Natural killer cell treated with Interleukin-12 subunit alpha and Interleukin-12 subunit beta and Interleukin-15 and Interleukin-18, amount 100 ng/mL, for 72 hours (primary cell): ENCODE results near the gene ATG7. TPM values are rescaled to one million over a fixed set of nuclear protein-coding genes. Genes with fewer than 3 reads are reported as not detected.

Experiments used
- ATAC-seq, 2 donors: fragments of 150-1000 bp; cut with Tn5 transposase in 1 of 2; sonication (Bioruptor Pico), chemical (Tn5 transposase) in 1 of 2; 2 replicates each; pipeline ENCODE4 v1.10.0; 2021
- DNase-seq: peaks from one replicate; pipeline ENCODE4 v3.0.0; 2022; ENCODE audit warnings: low spot score
- H3K27ac Mint-ChIP-seq, 2 donors: 1 replicate in 1 of 2; 2 replicates in 1 of 2; pipeline ENCODE4 v1.8.0; 2022; ENCODE audit warnings: mixed read lengths in 2 of 2, mild to moderate bottlenecking in 1 of 2, moderate library complexity in 1 of 2
- H3K27me3 Mint-ChIP-seq, 2 donors: 1 replicate in 1 of 2; 2 replicates in 1 of 2; pipeline ENCODE4 v1.8.0; 2022; ENCODE audit warnings: mixed read lengths in 2 of 2
- H3K36me3 Mint-ChIP-seq: one replicate; pipeline ENCODE4 v1.8.0; 2022; ENCODE audit warnings: mixed read lengths
- H3K4me1 Mint-ChIP-seq, 2 donors: 1 replicate in 1 of 2; 2 replicates in 1 of 2; pipeline ENCODE4 v1.8.0; 2022; ENCODE audit warnings: low read depth in 2 of 2, mixed read lengths in 2 of 2, mild to moderate bottlenecking in 1 of 2
- H3K4me3 Mint-ChIP-seq: one replicate; pipeline ENCODE4 v1.8.0; 2022; ENCODE audit warnings: mixed read lengths
- H3K9me3 Mint-ChIP-seq: 2 replicates; pipeline ENCODE4 v1.8.0; 2022; ENCODE audit warnings: mixed read lengths
- total RNA-seq, 2 donors: library from RNA; stranded (reverse); gene quantifications; one replicate each; pipeline ENCODE4 v1.2.3, GENCODE V29; 2022

ATG7 gene
- total RNA-seq, 2 donors from 2014 or later: 45.0 to 79.9 TPM

GRCh38 chr3:11576453-11576852 lies 304.3 kb downstream of the ATG7 start:
- DNase-seq: no peak
- Mint-ChIP-seq H3K9me3 (no peaks in the 10 kb centered on the region), H3K4me1 (peaks cover 14 to 25% of the 10 kb centered on the region in 2 donors), H3K27me3 (no peaks in the 10 kb centered on the region), H3K4me3 (no peak overlapping the region), H3K27ac (no peak overlapping the region), H3K36me3 (no peaks in the 10 kb centered on the region)
- no peak for ATAC-seq

GRCh38 chr3:11578169-11578568 lies 306.0 kb downstream of the ATG7 start:
- H3K9me3 Mint-ChIP-seq: no peaks in the 10 kb centered on the region
- H3K36me3 Mint-ChIP-seq: no peaks in the 10 kb centered on the region
- ATAC-seq (no peak), DNase-seq (no peak)
- H3K27me3 Mint-ChIP-seq: no peaks in the 10 kb centered on the region
- H3K4me1 Mint-ChIP-seq: peaks cover 25 to 34% of the 10 kb centered on the region in 2 donors
- H3K4me3 Mint-ChIP-seq: no peak overlapping the region
- no peak overlapping the region for H3K27ac Mint-ChIP-seq

DNA sequence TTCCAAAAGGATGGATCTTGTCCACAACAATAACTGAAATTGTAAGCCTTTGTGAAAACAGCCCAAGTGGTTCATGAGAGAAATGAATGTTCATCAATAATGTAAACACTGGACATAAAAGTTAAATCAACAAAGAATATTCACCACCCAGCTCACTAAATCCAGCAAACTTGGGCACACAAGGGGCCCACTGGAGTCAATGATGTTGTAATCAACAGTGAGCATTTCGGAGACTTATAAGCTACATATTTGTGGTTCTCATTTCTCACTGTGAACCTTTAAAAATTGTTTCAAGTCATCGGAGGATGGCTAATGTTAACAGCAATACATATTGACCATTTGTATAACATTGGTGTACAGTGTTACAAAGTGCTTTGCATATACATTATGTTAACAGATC lies 308.4 kb downstream of the ATG7 start:
- no peaks in the 10 kb centered on the region for H3K36me3 Mint-ChIP-seq
- H3K9me3 Mint-ChIP-seq: no peaks in the 10 kb centered on the region
- H3K27ac Mint-ChIP-seq: no peak overlapping the region
- H3K4me3 Mint-ChIP-seq: no peak overlapping the region
- H3K4me1 Mint-ChIP-seq: peaks cover 44% of the 10 kb centered on the region in 2 donors
- ATAC-seq: no peak
- H3K27me3 Mint-ChIP-seq: no peaks in the 10 kb centered on the region
- no peak for DNase-seq

DNA sequence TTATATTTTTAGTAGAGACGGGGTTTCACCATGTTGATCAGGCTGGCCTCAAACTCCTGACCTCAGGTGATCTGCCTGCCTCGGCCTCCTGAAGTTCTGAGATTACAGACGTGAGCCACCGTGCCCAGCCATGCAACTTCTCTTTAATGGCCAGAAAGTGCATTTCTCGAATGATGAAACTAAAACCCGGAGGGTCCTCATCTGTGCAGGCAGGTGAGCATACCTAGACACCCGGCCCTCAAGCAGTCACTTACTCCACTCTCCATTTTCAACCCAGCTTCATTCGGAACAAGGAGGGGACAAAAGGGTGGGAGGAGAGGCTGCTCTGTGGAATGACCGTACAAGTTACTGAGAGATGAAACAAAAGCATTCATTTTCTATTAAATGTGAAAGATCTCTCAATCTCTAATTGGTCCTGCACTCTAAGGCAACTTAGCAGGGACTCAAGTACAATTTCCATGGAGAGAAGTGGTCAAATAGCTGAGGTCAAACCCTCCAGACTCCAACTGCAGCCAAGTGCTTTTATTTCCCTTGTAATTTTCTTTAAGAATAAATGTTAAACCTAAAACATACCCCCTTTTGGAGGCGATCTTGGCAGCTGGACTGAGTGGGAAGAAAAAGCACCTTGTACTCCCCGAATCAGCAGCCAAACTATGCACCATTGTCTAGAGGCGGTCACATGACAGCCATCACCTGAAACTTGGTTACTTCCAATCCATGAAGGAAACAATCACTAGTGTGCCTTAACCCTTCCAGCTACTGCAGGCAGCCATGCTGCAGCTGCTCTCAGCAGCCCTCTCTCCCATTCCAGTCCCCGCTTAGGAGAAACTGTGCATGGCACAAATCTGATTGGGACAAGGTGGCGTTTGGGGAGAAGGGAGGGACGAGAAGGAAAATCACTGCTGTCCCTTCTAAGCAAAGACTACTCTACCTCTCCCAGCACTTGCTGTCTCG lies 309.3 kb downstream of the ATG7 start:
- ATAC-seq (no peak), DNase-seq (no peak)
- no peak overlapping the region for H3K27ac Mint-ChIP-seq
- H3K36me3 Mint-ChIP-seq: no peaks in the 10 kb centered on the region
- H3K27me3 Mint-ChIP-seq: no peaks in the 10 kb centered on the region
- H3K9me3 Mint-ChIP-seq: no peaks in the 10 kb centered on the region
- H3K4me3 Mint-ChIP-seq: no peak overlapping the region
- H3K4me1 Mint-ChIP-seq: peaks cover 49 to 53% of the 10 kb centered on the region in 2 donors

DNA sequence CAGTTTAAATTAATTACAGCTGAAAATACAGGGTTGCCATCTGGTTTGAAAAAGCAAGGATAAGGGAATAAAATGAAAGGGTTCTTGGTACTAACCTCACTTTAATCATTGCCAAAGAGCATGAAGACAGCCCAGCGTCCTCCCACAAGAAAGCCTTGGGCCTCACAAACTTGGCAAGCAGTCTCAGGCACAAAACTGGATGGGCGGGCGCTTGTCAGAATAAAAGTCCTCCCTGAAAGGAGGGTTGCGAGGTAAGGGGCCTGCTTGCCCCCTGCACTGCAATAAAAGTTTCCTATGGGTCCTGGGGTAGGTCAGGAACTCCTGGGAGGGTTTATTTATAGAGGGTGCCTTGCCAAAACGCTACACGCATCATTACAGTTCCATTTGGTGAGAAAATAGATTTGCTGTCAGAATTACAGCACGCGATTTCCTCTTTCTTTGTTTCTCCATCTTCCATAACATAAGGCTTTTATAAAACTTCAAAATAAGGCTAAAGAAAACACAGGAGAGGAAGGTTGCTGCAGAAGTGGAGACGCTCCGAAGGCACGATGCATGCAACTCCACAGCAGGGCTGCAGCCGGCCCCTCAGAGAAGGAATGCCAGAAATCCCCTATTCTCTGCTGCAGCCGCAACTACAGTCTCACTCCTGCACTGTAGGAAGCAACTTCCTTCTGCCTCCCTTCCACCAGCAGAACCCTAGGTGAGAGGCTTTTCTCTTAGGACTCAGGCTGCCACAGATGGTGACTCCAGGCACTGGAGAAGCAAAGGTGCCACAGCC lies 310.2 kb downstream of the ATG7 start:
- H3K27me3 Mint-ChIP-seq: no peaks in the 10 kb centered on the region
- H3K4me3 Mint-ChIP-seq: no peak overlapping the region
- H3K4me1 Mint-ChIP-seq: peaks cover 54 to 55% of the 10 kb centered on the region in 2 donors
- H3K27ac Mint-ChIP-seq: peak overlapping the region in 1 of 2 donors; percentile 22
- no peaks in the 10 kb centered on the region for H3K36me3 Mint-ChIP-seq
- H3K9me3 Mint-ChIP-seq: no peaks in the 10 kb centered on the region
- DNase-seq (no peak), ATAC-seq (no peak)

DNA sequence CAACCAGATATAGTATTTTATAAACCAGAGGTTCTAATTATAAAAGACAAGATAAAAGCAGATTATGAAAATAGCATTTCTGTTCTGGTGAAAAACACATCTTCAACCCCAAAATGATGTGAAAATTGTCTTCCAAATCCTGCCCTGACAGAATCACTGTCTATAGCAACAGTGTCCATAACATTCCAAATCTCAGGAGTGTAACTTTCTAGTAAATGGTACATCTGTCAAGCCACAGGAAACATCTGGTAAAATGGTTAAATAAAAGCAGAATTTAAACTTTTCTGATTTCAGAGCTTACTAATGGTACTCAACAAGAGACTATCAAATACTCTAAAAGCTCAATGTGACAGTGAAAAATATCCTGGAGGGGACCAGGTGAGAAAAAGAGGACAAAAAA lies 311.0 kb downstream of the ATG7 start:
- ATAC-seq: no peak
- H3K4me3 Mint-ChIP-seq: no peak overlapping the region
- H3K9me3 Mint-ChIP-seq: no peaks in the 10 kb centered on the region
- DNase-seq: no peak
- H3K4me1 Mint-ChIP-seq: peaks cover 56 to 64% of the 10 kb centered on the region in 2 donors
- no peaks in the 10 kb centered on the region for H3K36me3 Mint-ChIP-seq
- no peak overlapping the region for H3K27ac Mint-ChIP-seq
- H3K27me3 Mint-ChIP-seq: no peaks in the 10 kb centered on the region

DNA sequence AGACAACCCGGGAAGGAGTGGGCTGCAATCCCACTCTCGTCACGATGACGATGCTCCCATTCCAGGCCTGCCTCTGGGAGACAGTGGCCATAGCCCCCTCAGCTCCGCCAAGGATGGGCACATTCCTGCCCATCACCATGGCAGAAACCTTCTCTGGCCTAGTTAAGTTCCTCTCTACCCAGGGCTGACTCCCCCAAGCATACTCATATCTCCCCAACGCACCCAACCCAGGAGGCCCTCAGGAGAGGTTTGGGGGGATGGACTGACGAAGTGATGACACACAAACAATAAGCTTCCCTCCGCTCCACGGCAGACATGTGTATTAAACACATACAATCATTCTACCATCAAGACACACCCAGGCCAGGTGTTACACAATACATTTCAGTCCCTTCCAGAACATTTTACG lies 311.4 kb downstream of the ATG7 start:
- Mint-ChIP-seq H3K4me1 (peaks cover 60 to 68% of the 10 kb centered on the region in 2 donors), H3K9me3 (no peaks in the 10 kb centered on the region), H3K4me3 (no peak overlapping the region), H3K36me3 (no peaks in the 10 kb centered on the region), H3K27ac (no peak overlapping the region), H3K27me3 (no peaks in the 10 kb centered on the region)
- no peak for DNase-seq
- no peak for ATAC-seq

DNA sequence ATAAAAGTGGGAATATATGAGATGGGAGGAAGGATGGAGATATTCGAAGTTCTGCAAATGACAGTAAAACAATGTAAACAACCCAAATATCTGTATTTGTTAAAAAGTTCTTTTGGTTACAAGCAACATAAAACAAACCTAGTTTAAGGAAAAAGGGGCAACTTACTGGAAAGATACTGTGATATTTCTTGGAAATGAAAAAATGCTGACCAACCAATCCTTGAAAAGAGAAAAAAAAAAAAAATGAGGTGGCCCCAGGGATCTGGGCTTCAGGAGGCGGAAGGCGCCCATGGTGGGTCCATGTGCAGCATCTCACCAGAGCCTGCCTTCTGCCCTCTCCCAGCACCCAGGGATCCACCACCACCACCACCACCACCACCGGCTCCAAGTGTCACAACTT lies 312.4 kb downstream of the ATG7 start:
- Mint-ChIP-seq H3K27ac (no peak overlapping the region), H3K27me3 (no peaks in the 10 kb centered on the region)

GRCh38 chr3:11587766-11588165 lies 315.6 kb downstream of the ATG7 start:
- H3K4me1 Mint-ChIP-seq: peaks cover 58 to 64% of the 10 kb centered on the region in 2 donors
- DNase-seq: no peak

More for the DNA sequence above, 312.4 kb downstream of the ATG7 start:
- Mint-ChIP-seq H3K9me3 (no peaks in the 10 kb centered on the region), H3K4me3 (no peak overlapping the region), H3K36me3 (no peaks in the 10 kb centered on the region), H3K4me1 (peaks cover 65 to 73% of the 10 kb centered on the region in 2 donors)
- ATAC-seq: no peak
- no peak for DNase-seq

GRCh38 chr3:11588338-11588737 lies 316.1 kb downstream of the ATG7 start:
- Mint-ChIP-seq H3K4me3 (no peak overlapping the region), H3K36me3 (no peaks in the 10 kb centered on the region), H3K9me3 (no peaks in the 10 kb centered on the region), H3K27me3 (no peaks in the 10 kb centered on the region), H3K4me1 (peaks cover 57 to 62% of the 10 kb centered on the region in 2 donors), H3K27ac (peak overlapping the region; percentile 21 to 69)
- peak in 1 of 2 donors; percentile 17 for ATAC-seq
- DNase-seq: no peak

More at GRCh38 chr3:11587766-11588165, 315.6 kb downstream of the ATG7 start:
- peak overlapping the region in 1 of 2 donors; percentile 69 for H3K27ac Mint-ChIP-seq
- no peaks in the 10 kb centered on the region for H3K27me3 Mint-ChIP-seq
- ATAC-seq: no peak
- no peaks in the 10 kb centered on the region for H3K9me3 Mint-ChIP-seq
- H3K36me3 Mint-ChIP-seq: no peaks in the 10 kb centered on the region
- no peak overlapping the region for H3K4me3 Mint-ChIP-seq

GRCh38 chr3:11588755-11589154 lies 316.6 kb downstream of the ATG7 start:
- Mint-ChIP-seq H3K4me3 (no peak overlapping the region), H3K36me3 (no peaks in the 10 kb centered on the region), H3K27me3 (no peaks in the 10 kb centered on the region), H3K4me1 (peaks cover 56 to 62% of the 10 kb centered on the region in 2 donors), H3K9me3 (no peaks in the 10 kb centered on the region), H3K27ac (peak overlapping the region; percentile 21 to 69)
- ATAC-seq (peak; percentile 24 to 31), DNase-seq (no peak)

- Mint-ChIP-seq H3K9me3 (no peaks in the 10 kb centered on the region), H3K4me1 (peaks cover 49 to 58% of the 10 kb centered on the region in 2 donors)
Observed at GRCh38 chr3:11589706-11590105, 317.5 kb downstream of the ATG7 start.

DNA sequence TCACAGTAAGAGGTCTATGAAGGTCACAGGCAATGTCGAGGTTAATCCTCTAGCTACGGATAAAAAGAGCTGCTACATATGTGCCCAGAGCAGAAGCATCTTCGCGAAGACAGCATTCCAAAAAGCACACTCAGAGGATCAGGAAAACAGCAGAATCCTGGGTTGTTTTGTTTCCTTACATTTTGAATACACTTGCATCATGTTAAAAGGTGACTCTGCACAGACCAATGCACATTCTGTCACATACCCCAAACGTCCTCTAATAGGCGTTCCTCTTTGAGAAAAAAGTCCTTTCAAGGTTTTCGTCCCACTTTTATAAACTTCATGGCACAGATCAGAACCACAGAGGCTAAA lies 318.8 kb downstream of the ATG7 start:
- Mint-ChIP-seq H3K4me3 (no peak overlapping the region), H3K4me1 (peaks cover 43 to 60% of the 10 kb centered on the region in 2 donors), H3K36me3 (peaks cover 4% of the 10 kb centered on the region), H3K9me3 (no peaks in the 10 kb centered on the region), H3K27ac (no peak overlapping the region), H3K27me3 (no peaks in the 10 kb centered on the region)
- DNase-seq (no peak), ATAC-seq (no peak)

More at GRCh38 chr3:11589706-11590105, 317.5 kb downstream of the ATG7 start:
- Mint-ChIP-seq H3K4me3 (no peak overlapping the region), H3K27ac (no peak overlapping the region), H3K36me3 (peaks cover under 1% of the 10 kb centered on the region), H3K27me3 (no peaks in the 10 kb centered on the region)
- ATAC-seq: no peak
- DNase-seq: no peak
